Ammon's horn (tissue), 1 donor: ENCODE data around the gene OPCML.
A peak's percentile ranks its signal among the peaks of the same experiment; 100 is the strongest.

ENCODE experiments used
- DNase-seq: peaks from one replicate; pipeline ENCODE4 v3.0.0-alpha.2; 2016; ENCODE audit warnings: low spot score

The OPCML gene

GRCh38 chr11:132549561-132549960 lies 982.7 kb downstream of the OPCML start:
- no peak for DNase-seq

DNA sequence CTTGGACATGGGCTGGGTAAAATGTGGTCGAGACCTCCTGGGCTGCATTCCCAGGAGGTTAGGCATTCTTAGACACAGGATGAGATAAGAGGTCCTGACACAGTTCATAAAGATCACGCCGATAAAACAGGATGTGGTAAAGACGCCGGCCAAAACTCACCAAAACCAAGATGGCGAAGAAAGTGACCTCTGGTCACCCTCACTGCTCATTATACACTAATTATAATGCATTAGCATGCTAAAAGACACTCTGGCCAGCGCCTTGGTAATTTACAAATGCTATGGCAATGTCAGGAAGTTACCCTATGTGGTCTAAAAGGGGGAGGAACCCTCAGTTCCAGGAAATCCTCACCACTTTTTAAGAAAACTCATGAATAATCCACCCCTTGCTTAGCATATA lies 983.3 kb downstream of the OPCML start:
- no peak for DNase-seq

DNA sequence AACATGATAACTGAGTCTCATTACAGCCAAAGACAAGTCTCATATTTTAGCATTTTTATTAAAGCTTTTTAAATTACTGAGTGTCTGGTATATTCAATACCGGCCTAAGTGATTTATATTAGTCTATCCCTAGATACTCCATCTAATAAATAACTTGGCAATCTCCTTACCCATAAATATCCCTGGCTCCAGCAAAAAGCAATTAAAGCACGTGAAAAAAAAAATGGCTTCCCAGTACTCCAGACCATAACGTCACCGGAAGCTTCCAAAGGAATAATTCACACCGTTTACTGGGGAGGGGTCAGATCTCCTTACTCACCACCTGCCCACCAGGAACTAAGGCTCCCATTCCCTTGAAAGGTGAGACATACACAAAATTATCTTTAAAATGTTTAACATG lies 988.3 kb downstream of the OPCML start:
- no peak for DNase-seq

DNA sequence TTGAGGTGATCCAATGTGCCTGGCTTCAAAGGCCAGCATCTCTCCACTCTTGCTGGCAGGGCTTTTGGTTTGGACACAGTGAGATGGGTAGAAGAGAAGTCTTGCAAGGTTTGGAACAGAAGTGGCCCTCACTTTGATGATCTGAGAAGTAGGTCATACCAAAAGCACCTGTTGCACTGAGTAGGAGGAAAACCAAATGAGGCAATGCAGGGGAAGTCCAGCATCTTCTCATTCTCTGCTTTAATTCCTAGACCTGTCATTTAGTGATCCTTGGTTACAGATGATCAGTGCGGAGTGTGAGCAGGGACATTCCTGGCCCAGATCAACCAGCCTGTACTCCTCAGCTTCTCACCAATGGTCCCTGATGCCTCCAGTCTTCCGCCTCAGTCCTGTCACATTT lies 990.5 kb downstream of the OPCML start:
- no peak for DNase-seq

- DNase-seq: peak; percentile 21
Measured at GRCh38 chr11:132540581-132540980, 991.7 kb downstream of the OPCML start.

GRCh38 chr11:132539590-132540368 lies 992.5 kb downstream of the OPCML start:
- DNase-seq: no peak

GRCh38 chr11:132538642-132539041 lies 993.7 kb downstream of the OPCML start:
- DNase-seq: no peak

GRCh38 chr11:132535830-132536229 lies 996.5 kb downstream of the OPCML start:
- no peak for DNase-seq

DNA sequence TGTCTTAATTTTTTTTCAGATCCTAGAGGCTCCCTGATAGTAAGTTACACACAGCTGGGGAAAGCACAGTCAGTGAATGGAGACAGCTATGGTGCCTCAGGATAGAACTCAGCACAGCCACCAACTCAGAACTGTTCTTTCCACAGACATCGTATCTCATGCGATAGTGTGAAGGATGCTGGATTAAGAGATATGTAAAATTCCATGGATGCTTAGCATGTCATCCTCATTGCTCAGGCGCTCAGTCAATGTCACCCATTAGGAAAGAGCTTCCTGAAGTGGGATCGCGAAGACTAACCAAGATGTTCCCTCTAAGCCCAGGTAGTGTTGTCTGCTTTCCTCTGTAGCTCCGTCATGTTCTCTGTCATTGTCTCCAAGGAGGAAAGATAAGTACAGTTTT lies 1000.4 kb downstream of the OPCML start:
- no peak for DNase-seq

DNA sequence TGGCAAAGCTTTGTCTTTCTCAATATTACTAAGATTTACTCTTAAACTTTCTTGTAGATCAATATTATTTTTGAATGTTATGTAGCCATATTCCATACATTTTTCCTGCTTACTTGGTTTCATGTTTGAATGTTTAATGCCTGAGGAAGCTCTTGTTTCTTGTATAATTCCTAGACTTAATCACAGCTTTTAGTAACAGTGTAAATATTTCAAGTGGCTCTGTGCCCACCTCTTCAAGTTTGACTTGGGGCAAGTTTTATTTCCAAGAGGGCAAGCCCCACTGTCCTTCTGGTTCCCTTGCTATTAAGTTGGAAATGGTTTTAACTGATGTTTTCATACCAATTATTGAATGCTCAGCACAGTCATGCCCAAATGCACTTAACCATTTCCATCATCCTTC lies 1004.1 kb downstream of the OPCML start:
- DNase-seq: no peak

DNA sequence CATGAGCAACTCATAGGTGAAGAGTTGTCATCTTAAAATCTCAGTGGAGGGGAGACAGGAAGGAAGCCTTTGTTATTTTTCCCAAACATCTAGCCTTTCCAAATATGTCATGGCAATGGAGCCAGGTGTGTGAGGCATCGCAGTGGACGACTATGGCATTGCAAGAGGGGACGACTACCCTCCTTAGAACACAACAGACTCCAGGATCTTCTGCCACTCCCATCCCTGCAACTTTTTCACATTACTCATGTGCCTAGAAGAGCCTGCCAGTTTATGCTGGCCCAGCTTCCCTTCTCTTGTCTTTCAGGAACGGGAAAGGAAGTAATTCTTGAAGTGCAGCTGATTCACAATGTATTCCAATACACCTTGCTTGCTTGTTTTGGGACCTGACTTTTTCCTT lies 1008.4 kb downstream of the OPCML start:
- no peak for DNase-seq

GRCh38 chr11:132520199-132520598 lies 1012.1 kb downstream of the OPCML start:
- DNase-seq: no peak

DNA sequence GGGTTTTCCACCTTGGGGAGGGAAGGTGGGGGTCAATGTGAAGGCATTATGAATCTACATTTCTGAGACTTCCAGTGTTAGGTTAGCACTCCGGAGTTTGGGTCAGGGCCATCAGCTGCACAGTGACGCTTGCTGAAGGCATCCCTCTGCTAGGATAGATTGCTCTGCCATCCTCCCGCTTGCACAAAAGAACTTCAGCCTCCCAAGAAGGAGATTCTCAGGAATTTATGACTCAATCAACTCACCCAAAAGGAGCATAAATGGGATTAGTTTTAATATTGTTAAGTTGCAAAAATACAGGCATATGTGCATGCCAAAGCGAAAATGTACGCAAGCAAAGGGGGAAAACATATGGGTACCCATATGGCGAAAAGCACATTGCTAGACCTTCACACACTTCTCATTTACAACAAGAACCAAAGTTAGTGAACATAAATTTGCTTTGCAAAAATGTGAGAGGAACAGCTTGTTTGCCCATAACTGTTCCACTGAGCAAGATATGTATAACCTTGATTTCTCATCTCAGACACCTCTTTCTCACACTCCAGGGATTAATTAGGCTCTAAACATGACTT lies 1013.0 kb downstream of the OPCML start:
- DNase-seq: peak; percentile 15

DNA sequence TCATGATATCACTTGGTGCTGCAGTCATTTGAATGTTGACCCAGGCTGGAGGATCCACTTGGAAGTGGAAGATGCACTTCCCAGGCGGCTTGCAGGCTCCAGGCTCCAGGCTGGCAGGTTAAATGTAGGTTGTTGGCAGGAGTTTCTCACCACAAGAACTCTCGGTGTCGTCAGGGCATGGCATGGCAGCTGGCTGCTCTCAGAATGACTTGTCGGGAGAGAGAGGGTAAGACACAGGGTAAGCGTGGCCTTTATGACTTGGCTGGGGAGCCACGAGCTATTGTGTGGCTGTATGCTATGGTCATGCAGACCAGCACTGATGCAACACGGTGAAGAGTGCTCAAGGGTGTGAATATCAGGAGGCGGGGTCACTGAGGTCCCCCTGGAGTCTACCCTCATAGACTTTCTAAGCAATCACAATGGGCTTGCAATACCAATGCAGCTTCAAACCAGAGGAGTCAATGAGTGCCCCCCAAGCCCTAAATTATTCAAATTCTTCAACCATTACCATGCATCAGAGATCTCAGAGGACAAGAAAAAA lies 1027.7 kb downstream of the OPCML start:
- no peak for DNase-seq

DNA sequence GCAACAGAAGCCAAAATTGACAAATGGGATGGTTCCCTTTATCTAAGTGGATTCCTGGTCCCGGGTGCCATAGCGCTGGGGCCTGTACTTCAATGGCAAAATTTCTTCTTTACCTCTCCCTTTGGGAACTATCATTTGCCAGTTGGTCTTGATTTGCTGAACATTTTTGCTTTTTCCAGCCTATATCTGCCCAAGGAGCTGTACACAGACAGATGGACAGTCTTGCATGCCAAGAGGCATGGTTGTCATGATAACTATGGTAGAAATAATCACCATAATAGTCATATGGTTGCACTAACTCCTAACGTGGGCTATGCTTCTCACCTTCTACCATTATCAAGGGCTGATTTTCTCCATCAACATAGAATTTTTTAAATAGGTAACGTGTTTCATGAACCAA lies 1030.9 kb downstream of the OPCML start:
- DNase-seq: no peak

DNA sequence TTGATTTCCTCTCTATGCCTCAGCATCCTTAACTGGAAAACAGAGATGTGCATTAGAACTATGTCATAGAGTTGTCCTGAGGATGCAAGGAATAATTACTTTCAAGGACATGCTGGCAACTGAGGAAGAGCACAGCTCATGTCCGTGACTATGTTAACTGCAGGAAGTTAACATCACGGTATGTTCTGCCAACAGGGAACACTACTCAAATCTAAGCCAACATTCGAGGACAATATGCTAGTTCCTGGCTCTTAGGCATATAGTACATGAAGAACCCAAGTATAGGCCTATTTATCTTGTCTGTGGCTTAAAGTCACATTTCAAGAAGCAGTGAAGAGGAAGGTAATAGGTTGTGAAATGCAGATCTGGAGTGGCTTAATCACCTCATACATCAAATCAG lies 1032.6 kb downstream of the OPCML start:
- DNase-seq: peak; percentile 39

DNA sequence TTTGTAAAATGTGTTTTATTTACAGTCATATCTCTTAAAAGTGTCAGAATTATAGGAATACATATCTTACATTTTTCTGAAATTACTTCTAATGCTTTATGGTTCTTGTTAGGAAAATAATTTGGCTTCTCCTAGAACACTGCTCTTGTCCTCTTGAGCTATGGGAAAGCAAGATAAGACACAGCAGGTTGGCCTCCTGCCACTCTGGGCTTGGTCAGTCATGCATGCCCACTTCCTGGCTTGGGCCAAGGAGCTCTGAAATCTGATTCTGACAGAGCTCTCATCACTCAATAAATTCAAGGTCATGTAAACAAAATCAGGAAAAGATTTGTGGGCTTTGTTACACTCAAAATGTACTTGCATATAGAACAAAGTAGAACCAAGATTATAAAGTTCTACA lies 1036.0 kb downstream of the OPCML start:
- DNase-seq: no peak

DNA sequence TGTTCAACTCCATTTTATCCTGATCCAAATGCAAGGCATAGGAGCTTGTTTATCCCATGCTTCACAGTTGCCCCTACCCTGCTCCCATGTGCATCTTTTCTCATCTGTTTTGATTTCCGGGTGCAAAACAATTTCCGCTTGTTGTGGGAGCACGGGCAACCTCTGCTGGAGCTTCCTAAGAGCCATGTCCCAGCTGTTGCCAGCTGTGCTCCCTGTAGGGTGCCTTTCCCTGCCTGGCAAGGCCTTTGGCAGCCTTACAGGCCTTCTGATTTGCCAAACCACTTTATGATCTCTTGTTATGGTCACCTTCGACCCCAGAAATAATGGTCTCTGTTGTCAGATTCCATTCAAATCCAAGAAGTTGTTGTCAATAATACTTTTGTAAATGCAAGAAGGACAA lies 1038.5 kb downstream of the OPCML start:
- no peak for DNase-seq

DNA sequence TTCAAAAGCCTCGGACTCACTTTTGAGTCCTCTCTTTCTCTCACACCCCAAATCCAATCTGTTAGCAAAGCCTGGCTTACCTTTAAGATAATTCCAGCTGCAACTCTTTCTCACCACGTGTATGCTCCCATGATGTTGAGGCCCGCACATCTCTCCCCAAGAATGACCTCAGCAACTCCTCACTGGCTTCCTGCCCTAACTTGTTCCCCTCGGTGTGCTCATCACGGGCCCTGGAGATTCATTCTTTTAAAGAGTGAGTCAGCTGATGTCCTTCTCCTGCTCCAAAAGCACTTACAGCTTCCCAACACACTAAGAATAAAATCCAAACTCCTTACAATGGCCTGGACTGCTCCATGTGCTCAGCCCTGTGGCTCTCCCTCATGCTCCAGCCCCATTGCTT lies 1041.3 kb downstream of the OPCML start:
- no peak for DNase-seq

DNA sequence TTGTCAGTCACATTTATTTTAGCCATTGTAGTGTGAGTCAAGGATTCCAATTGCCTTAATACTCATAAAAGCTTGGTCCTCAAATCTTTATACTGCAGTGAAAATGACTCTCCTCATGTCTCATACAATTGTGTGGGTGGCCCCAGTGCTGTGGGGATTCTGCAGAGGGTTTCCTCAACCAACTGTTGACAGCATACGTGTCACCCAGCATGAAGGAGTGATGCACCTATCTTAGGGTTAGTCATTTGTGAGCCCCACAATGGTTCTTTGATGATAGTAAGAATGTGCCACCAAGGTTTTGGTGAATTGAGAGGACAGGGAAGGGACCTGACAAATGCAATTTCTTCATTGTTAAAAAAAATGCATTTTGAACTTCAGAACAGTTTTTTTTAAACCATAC lies 1046.2 kb downstream of the OPCML start:
- DNase-seq: no peak

DNA sequence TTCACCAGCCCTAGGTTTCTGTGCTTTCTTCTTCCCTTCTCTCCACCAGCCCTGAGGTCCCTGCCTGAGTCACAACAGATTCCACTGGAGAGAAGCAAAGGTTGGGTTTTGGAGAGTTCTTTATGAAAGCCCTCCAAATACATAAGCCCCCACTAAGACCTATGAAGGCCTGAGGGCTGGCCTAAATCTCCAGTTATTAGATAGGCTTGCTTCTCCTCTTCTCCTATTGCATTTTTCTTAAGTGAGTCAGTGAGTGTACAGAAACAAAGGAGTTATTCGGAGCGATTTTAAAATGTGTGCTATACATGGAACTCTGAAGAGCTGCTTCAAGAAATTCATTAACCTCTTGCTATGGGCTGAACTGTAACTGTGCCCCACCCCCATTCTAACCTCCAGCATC lies 1057.3 kb downstream of the OPCML start:
- DNase-seq: no peak

DNA sequence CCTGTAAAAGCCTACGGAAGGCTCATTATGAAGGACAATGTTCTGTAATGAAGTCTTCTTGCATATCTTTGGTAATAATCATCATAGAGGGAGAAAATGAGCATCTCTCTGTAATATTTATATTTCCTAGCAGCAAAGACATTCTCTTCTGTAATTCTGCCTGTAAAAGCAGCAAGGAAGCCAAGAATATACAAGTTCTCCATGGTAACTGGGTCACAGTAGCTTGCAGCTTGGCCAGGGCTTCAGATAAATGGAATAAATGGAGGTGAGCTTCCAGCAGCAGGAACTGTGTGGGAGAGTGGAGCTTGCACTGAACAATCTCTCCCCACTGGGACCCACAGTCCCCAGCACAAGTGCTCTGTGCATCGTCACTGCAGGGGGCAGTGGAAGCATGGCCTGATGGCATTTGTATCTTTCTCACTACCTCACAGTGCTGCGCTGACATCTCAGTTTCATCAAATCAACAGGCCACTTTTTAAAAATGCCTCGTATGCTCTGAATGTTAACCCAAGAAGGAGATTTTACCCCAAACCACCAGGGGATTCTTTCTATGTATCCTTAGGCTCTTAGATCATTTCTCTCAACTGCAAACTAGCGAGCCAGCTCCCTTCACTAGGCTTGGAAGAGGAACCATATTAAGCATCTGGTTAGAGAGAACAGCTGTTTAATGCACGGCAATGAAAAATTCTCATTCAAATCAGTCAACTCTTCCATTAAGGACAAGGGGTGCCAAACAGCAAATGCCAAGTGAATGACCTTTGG lies 1059.7 kb downstream of the OPCML start:
- DNase-seq: peak; percentile 64

GRCh38 chr11:132471466-132471865 lies 1060.8 kb downstream of the OPCML start:
- DNase-seq: no peak
